GM12878 (cell line): ENCODE results near the gene PLAAT5. TPM values are rescaled to one million over a fixed set of nuclear protein-coding genes. Genes with fewer than 3 reads are reported as not detected.

ENCODE experiments used
- ATAC-seq: fragments of 200-7000 bp; cut with Tn5 transposase; 3 replicates; pipeline ENCODE4 v1.9.1; 2020; ENCODE audit warnings: mild to moderate bottlenecking, moderate library complexity
- BruUV-seq: library from RNA; stranded (reverse); fragments of 400-500 nt; replicated peaks from 2 replicates; lab custom pipeline; 2021; lab: Mats Ljungman, UMichigan
- CTCF ChIA-PET: fragments of 300-600 bp; sonication (Branson Sonifier 250); formaldehyde crosslinking; extraction: SDS; loops from one replicate; lab custom pipeline; 2021; ENCODE audit warnings: inconsistent platforms; lab: Yijun Ruan, JAX
- POLR2A ChIA-PET: fragments of 350-600 bp; formaldehyde crosslinking; extraction: SDS; loops from one replicate; lab custom pipeline; 2021; ENCODE audit warnings: inconsistent platforms; lab: Charles Lee
- RAD21 ChIA-PET: fragments of 300-600 bp; sonication (Branson Sonifier 250); formaldehyde crosslinking; loops from one replicate; lab custom pipeline; 2023; ENCODE audit warnings: antibody characterized with exemption; ENCODE audit not compliant: unreplicated experiment; lab: Charles Lee
- SMC1A ChIA-PET: fragments of 300-600 bp; sonication (Branson Sonifier 250); formaldehyde crosslinking; loops from one replicate; lab custom pipeline; 2023; ENCODE audit not compliant: unreplicated experiment, uncharacterized antibody; lab: Charles Lee
- DNase-seq: peaks from one replicate; pipeline ENCODE4 v3.0.0-alpha.2; 2011; ENCODE audit warnings: low read depth, low spot score
- FAIRE-seq: peaks from 3 replicates; lab custom pipeline; 2011; peaks lifted over from hg19 to GRCh38; lab: Jason Lieb, UNC
- H2AFZ ChIP-seq: 2 replicates; pipeline ENCODE4 v1.6.0; 2011; ENCODE audit warnings: low read depth, low read length, control low read depth; ENCODE audit not compliant: control insufficient read depth
- H3K27ac ChIP-seq: 2 replicates; pipeline ENCODE4 v1.5.1; 2011; ENCODE audit warnings: control low read depth; ENCODE audit not compliant: control insufficient read depth, insufficient read depth
- H3K27me3 ChIP-seq, 2 experiments: replicated peaks in 1 of 2; 2 replicates each; pipeline versions ENCODE4 v1.6.0 to v1.6.1; 2011; ENCODE audit warnings: low read length in 1 of 2; ENCODE audit not compliant: control insufficient read depth in 2 of 2, insufficient read depth in 2 of 2
- H3K36me3 ChIP-seq, 2 experiments: 2 replicates each; pipeline ENCODE4 v1.5.1; 2011; ENCODE audit warnings: low read length in 1 of 2; ENCODE audit not compliant: control insufficient read depth in 2 of 2, insufficient read depth in 2 of 2
- H3K4me1 ChIP-seq: 2 replicates; pipeline ENCODE4 v1.6.1; 2011; ENCODE audit warnings: mild to moderate bottlenecking, low read length, moderate library complexity, mixed read lengths; ENCODE audit not compliant: control insufficient read depth, insufficient read depth
- H3K4me2 ChIP-seq: 2 replicates; pipeline ENCODE4 v1.6.0; 2011; ENCODE audit warnings: control low read depth; ENCODE audit not compliant: control insufficient read depth, insufficient read depth
- H3K4me3 ChIP-seq: fragments of 200-600 bp; sonication (generic); 2 replicates; pipeline ENCODE4 v1.5.1; 2016
- H3K79me2 ChIP-seq: 2 replicates; pipeline ENCODE4 v1.6.0; 2011; ENCODE audit warnings: low read length; ENCODE audit not compliant: control insufficient read depth, insufficient read depth
- H3K9ac ChIP-seq: 2 replicates; pipeline ENCODE4 v1.8.0; 2011; ENCODE audit warnings: low read length, control low read depth, mixed read lengths; ENCODE audit not compliant: control insufficient read depth, insufficient read depth
- H3K9me3 ChIP-seq: replicated peaks from 3 replicates; pipeline ENCODE4 v1.5.1; 2011; ENCODE audit warnings: mild to moderate bottlenecking, low read length; ENCODE audit not compliant: control insufficient read depth, insufficient read depth
- H4K20me1 ChIP-seq: 2 replicates; pipeline ENCODE4 v1.6.0; 2011; ENCODE audit not compliant: control insufficient read depth, insufficient read depth
- ATF3 ChIP-seq: IDR thresholded peaks from 2 replicates; pipeline ENCODE4 v1.6.1; 2011; ENCODE audit warnings: low read depth, mild to moderate bottlenecking, low read length, moderate library complexity, borderline replicate concordance; ENCODE audit errors: extremely low read depth
- CBX3 ChIP-seq: fragments of 200-600 bp; sonication (generic); IDR thresholded peaks from 2 replicates; pipeline ENCODE4 v1.6.1; 2016; ENCODE audit warnings: low read depth, borderline replicate concordance
- EED ChIP-seq: sonication (generic); IDR thresholded peaks from 2 replicates; pipeline ENCODE4 v1.6.1; 2016; ENCODE audit warnings: antibody characterized with exemption, low read depth
- KLF5 ChIP-seq: fragments of 450-650 bp; IDR thresholded peaks from 2 replicates; pipeline ENCODE4 v1.6.1; 2014; ENCODE audit warnings: mild to moderate bottlenecking; ENCODE audit not compliant: partially characterized antibody
- LARP7 ChIP-seq: fragments of 450-650 bp; IDR thresholded peaks from 2 replicates; pipeline ENCODE4 v1.6.1; 2017; ENCODE audit warnings: mild to moderate bottlenecking
- NFIC ChIP-seq: IDR thresholded peaks from 2 replicates; pipeline ENCODE4 v1.6.1; 2012; ENCODE audit warnings: low read depth, mild to moderate bottlenecking, inconsistent platforms, low read length, moderate library complexity
- POLR2AphosphoS2 ChIP-seq: IDR thresholded peaks from 2 replicates; pipeline ENCODE4 v1.6.1; 2011; ENCODE audit warnings: low read depth, mild to moderate bottlenecking, low read length, improper control_type of control experiment, moderate library complexity
- SREBF1 ChIP-seq: IDR thresholded peaks from 2 replicates; pipeline ENCODE4 v1.6.1; 2012; ENCODE audit warnings: mild to moderate bottlenecking, low read length
- TCF7 ChIP-seq: IDR thresholded peaks from 2 replicates; pipeline ENCODE4 v1.6.1; 2014; ENCODE audit warnings: antibody characterized with exemption, borderline replicate concordance
- ZNF384 ChIP-seq: IDR thresholded peaks from 2 replicates; pipeline ENCODE4 v1.6.1; 2012; ENCODE audit warnings: low read depth, mild to moderate bottlenecking, low read length, improper control_type of control experiment, borderline replicate concordance
- ZNF687 ChIP-seq: fragments of 450-650 bp; IDR thresholded peaks from 2 replicates; pipeline ENCODE4 v1.6.1; 2017; ENCODE audit warnings: mild to moderate bottlenecking, moderate library complexity
- WGBS: methylation state at CpG from one replicate; pipeline ENCODE4 v1.1.6; 2016; ENCODE audit warnings: low lambda C conversion rate; ENCODE audit not compliant: insufficient replicate concordance, insufficient coverage; ENCODE audit errors: missing lambda C conversion rate; 5-methylcytosine and 5-hydroxymethylcytosine counted together
- in situ Hi-C: fragments of 300-500 bp; cut with MboI; formaldehyde crosslinking; loops from 9 replicates; pipeline ENCODE4 v1.14.3; 2018; ENCODE audit warnings: mixed read lengths
- intact Hi-C: fragments of 100-400 bp; cut with micrococcal nuclease; formaldehyde crosslinking; loops from one replicate; pipeline ENCODE4 v1.14.2; 2022; ENCODE audit not compliant: unreplicated experiment
- polyA plus RNA-seq, 11 experiments: library from polyadenylated mRNA; depleted of rRNA in 4 of 11; unstranded in 6 of 11; stranded (reverse) in 5 of 11; fragments of >200 nt; fragmentation: Nextera tagmentation in 4 of 11; fragmentation: Illumina TruSeq in 1 of 11; extraction: Ambion mirVana in 4 of 11; extraction: Trizol in 1 of 11; gene quantifications; 1 replicate in 1 of 11; 2 replicates in 10 of 11; pipeline versions ENCODE4 v1.2.1 to v1.2.3, GENCODE V29; 2011 to 2016; ENCODE audit warnings: inconsistent platforms in 2 of 11, missing spikeins in 2 of 11, low read depth in 1 of 11
- total RNA-seq, 4 experiments: library from RNA; depleted of rRNA in 3 of 4; stranded (reverse); fragments of >200 nt in 3 of 4; fragmentation: Illumina TruSeq in 1 of 4; extraction: Trizol in 1 of 4; gene quantifications; 2 replicates each; pipeline versions ENCODE4 v1.2.1 to v1.2.3, GENCODE V29; 2013 to 2021
- TF ChIP-seq, protein P1 (sequence below): fragments of 450-650 bp; IDR thresholded peaks from 2 replicates; pipeline ENCODE4 v1.6.1; 2017; ENCODE audit warnings: borderline replicate concordance
- TF ChIP-seq, protein P2 (sequence below): fragments of 450-650 bp; IDR thresholded peaks from 2 replicates; pipeline ENCODE4 v1.6.1; 2018; ENCODE audit warnings: mild to moderate bottlenecking, low read depth, moderate library complexity; ENCODE audit not compliant: partially characterized antibody
- TF ChIP-seq, protein P3 (sequence below): fragments of 150-350 bp; IDR thresholded peaks from 2 replicates; pipeline ENCODE4 v1.6.1; 2014; ENCODE audit warnings: mild to moderate bottlenecking, low read depth, low read length

PLAAT5 gene
- total and polyA plus RNA-seq, 10 of the 15 experiments (the other 5 are each of a cell fraction or from before 2014, with no cell fraction given), result not detected

- intact Hi-C loops (no loop called here), in situ Hi-C loops (no loop called here)
- Histone ChIP-seq H4K20me1 (no peaks in the 10 kb centered on the region), H3K36me3 (no peaks in the 10 kb centered on the region), H2AFZ (no peak overlapping the region), H3K79me2 (no peaks in the 10 kb centered on the region), H3K9me3 (peaks cover 3% of the 10 kb centered on the region; the same call in 2 of the 3 replicates), H3K4me3 (no peak overlapping the region), H3K4me2 (no peak overlapping the region), H3K4me1 (peaks cover 5% of the 10 kb centered on the region; the same call in 1 of the 2 replicates), H3K27ac (no peak overlapping the region), H3K27me3 (no peaks in the 10 kb centered on the region), H3K9ac (no peak overlapping the region)
- SMC1A ChIA-PET, result no interaction called here
- FAIRE-seq (no peak), DNase-seq (no peak), ATAC-seq (no peak)
- no TSS peak for BruUV-seq
- 6% methylated on average over 1 of the region's 1 CpG for WGBS
- RAD21 ChIA-PET, result no interaction called here
- POLR2A ChIA-PET, result no interaction called here
- CTCF ChIA-PET, result no interaction called here
- TF ChIP-seq ATF3 (no peak), EED (no peak), KLF5 (no peak), ZNF687 (no peak), LARP7 (no peak), TCF7 (no peak), POLR2AphosphoS2 (no peak), SREBF1 (no peak), ZNF384 (no peak), CBX3 (no peak), NFIC (no peak)
- TF ChIP-seq, protein P1, sequence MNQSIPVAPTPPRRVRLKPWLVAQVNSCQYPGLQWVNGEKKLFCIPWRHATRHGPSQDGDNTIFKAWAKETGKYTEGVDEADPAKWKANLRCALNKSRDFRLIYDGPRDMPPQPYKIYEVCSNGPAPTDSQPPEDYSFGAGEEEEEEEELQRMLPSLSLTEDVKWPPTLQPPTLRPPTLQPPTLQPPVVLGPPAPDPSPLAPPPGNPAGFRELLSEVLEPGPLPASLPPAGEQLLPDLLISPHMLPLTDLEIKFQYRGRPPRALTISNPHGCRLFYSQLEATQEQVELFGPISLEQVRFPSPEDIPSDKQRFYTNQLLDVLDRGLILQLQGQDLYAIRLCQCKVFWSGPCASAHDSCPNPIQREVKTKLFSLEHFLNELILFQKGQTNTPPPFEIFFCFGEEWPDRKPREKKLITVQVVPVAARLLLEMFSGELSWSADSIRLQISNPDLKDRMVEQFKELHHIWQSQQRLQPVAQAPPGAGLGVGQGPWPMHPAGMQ, result no peak
- TF ChIP-seq, protein P2, sequence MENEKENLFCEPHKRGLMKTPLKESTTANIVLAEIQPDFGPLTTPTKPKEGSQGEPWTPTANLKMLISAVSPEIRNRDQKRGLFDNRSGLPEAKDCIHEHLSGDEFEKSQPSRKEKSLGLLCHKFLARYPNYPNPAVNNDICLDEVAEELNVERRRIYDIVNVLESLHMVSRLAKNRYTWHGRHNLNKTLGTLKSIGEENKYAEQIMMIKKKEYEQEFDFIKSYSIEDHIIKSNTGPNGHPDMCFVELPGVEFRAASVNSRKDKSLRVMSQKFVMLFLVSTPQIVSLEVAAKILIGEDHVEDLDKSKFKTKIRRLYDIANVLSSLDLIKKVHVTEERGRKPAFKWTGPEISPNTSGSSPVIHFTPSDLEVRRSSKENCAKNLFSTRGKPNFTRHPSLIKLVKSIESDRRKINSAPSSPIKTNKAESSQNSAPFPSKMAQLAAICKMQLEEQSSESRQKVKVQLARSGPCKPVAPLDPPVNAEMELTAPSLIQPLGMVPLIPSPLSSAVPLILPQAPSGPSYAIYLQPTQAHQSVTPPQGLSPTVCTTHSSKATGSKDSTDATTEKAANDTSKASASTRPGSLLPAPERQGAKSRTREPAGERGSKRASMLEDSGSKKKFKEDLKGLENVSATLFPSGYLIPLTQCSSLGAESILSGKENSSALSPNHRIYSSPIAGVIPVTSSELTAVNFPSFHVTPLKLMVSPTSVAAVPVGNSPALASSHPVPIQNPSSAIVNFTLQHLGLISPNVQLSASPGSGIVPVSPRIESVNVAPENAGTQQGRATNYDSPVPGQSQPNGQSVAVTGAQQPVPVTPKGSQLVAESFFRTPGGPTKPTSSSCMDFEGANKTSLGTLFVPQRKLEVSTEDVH, result no peak
- TF ChIP-seq, protein P3, sequence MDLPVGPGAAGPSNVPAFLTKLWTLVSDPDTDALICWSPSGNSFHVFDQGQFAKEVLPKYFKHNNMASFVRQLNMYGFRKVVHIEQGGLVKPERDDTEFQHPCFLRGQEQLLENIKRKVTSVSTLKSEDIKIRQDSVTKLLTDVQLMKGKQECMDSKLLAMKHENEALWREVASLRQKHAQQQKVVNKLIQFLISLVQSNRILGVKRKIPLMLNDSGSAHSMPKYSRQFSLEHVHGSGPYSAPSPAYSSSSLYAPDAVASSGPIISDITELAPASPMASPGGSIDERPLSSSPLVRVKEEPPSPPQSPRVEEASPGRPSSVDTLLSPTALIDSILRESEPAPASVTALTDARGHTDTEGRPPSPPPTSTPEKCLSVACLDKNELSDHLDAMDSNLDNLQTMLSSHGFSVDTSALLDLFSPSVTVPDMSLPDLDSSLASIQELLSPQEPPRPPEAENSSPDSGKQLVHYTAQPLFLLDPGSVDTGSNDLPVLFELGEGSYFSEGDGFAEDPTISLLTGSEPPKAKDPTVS, result no peak
These were observed 13.1 kb upstream of the PLAAT5 start for GRCh38 chr11:63504054-63504453.
